ENCODE measurements around the gene TRA2B.

Gene TRA2B

DNA sequence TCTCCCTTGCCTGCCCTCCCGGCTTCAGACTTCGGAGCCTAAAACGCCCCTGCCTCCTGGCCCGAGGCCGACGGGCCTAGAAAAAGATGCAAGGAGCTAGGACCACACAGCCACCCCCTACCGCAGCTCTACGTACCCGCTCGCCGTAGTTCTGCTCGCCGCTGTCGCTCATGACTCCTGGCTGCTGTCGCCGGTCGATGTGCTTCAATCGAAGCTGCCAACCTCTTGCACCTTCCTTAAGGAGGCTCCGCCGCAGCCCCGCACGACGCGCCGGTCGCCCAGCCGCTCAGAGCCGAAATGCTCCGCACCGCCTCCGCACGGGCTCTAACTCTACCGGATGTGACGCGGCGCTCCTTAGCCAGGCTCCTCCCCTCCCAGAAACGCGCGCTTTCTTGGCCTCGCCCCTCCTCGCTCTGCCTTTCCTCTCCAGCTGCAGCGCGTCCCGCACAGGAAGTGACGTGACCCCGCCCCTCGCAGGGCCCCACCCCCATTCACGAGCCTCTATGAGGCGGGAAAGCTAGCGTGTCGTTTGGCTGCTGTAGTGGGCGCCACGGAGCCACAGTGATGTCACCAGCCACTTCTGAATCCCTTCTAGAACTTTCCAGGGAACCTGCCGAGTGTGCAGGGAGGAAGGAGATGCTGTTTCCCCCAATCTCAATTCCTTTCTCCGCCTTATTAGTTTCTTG, at the start of gene TRA2B:
TRA2B (minus strand) TSS at position 326 of the 686 bp plus-strand sequence; CDS start at position 172, 154 bp downstream.
- peak; percentile 99 for DNase-seq

DNA sequence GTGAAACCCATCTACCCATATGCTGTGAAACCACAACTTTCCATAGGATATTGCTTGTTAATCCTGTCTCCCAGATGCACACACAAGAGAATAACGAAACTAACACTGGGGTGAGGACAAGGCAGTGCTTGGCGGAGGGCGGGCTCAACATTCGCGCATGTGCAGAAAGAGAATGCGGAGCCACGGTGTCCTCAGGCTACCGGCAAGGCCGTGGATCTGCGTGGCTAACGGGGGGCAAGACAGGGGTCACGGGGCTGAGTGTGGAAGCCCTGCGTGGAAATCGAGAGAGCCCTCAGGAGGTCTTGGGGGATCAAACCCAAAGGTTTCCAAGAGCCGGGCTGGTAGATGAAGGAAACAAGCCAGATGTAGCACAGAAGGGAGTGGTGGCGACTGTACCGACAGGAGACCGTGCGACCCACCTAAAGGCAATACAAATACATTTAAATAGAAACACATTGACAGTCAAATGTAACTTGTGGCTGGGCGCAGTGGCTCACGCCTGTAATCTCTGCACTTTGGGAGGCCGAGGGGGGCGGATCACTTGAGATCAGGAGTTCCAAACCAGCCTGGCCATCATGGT, 48.5 kb upstream of the TRA2B start:
- peak in 1 of 2 donors; percentile 22 for DNase-seq

DNA sequence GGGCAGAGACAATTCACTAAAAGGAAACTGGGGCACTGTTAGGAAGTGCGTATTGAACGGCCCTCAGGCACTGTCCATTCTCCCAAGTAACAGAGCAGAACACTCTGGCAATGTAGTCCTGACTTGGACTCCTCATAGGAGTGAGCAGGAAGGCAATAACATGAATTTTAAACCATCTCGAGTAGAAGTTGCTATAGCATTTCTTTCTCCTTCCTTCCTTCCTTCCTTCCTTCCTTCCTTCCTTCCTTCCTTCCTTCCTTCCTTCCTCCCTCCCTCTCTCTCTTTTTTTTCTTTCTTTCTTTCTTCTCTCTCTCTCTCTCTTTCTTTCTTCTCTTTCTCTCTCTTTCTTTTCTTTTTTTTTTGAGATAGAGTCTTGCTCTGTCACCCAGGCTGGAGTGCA, 46.4 kb upstream of the TRA2B start:
- no peak for DNase-seq

DNA sequence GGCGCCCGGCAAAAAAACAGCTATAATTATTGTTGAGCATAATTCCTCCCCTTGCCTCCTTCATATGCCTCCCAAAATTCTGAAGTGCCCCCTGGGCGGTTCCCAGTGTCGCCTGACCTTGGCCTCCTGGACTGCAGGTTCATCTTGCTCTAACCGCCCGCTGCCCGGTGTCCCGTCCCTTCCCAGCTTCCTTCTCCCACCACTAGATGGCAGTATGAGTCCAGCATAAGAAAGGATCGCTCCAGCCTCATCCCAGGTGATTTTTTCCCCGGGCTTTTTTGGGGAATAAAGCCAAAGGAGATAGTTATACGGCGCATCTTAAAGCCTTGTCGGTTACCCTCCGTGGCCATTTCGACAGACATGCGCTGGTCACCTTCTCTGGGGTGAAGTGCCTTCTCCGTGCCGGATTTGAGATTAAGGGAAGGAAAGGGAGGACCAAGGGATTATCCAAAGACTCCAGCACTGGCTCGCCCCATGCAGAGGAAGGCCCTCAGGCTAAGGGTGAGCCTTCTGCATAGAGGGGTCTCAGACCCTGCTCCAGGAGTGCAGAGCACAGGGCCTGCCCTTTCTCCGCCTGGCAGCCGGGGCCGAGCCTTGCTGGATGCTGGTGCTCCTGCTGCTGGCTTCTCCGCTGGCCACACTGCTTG, 45.8 kb upstream of the TRA2B start:
- DNase-seq, result peak; percentile 50 to 65

DNA sequence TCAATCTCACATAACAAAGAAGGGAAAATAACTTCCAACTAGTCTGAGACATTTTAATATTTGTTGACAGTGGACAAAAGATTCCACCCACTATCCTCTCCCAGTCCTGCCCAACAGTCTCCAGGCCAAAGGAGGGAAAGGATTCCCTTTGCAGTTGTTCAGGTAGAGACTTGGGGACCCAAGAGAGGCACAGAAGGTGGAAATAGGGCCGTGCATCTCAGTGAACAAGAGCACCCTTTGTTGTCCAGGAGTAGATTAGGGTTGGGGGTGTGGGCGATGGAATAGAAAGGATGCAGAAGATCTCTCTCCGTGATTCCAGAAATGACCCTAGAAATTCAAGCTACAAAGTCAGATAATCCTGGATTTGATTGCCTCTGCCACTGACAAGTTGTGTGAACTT, 44.8 kb upstream of the TRA2B start:
- no peak for DNase-seq

DNA sequence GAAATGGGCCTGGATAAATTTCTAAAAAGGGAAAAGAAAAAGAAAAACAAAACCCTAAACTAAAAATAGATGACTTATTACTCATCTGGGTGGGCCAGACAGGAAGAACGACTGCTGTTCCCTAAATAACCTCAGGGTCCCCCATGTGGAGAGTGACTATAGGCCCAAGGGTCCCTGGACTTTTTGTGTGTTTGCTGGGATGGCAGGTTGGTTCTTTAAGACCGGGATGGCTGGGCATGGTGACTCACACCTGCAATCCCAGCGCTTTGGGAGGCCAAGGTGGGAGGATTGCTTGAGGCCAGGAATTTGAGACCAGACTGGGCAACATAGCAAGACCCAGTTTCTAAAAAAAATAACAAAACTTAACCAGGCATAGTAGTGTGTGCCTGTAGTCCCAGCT, 43.8 kb upstream of the TRA2B start:
- DNase-seq, result no peak

DNA sequence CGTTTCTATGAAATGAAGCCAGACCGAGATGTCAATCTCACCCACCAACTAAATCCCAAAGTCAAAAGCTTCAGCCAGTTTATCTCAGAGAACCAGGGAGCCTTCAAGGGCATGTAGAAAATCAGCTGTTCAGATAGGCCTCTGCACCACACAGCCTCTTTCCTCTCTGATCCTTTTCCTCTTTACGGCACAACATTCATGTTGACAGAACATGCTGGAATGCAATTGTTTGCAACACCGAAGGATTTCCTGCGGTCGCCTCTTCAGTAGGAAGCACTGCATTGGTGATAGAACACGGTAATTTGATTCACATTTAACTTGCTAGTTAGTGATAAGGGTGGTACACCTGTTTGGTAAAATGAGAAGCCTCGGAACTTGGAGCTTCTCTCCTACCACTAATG, 41.9 kb upstream of the TRA2B start:
- no peak for DNase-seq

DNA sequence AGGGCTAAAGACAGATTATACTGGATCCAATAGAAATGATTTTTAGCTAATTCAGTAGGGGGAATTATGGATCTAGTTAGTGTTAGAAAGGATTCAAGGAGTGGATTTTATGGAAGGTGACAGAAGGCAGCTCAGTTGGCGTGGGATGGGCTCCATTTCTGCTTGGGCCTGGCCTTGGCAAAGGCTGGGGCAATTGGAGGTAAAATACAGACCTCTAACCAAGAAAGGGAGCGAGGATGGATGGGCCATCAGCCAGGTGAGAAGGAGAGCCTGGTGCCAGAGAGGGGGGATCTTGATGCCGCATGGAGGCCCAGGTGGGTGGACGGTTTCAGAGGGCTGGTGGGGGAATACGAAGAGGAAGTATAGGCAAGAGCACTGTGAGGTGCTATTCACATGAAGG, 40.7 kb upstream of the TRA2B start:
- no peak for DNase-seq

DNA sequence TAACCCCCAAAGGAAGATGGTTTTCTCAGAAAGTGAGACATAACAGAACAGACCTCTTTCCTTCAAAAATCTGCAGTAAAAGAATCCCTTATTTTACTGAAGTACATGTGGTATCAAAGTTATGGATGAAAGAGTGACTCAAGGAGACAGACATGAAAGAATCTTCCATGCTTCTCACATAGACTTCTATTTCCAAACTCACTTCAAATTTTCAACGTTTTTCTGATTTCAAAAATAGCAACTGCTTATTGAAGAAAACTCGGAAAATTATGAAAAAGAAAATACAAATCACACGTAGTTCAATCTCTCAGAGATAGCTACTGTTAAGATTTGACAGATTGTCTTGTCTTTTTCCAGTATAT, 39.8 kb upstream of the TRA2B start:
- no peak for DNase-seq

DNA sequence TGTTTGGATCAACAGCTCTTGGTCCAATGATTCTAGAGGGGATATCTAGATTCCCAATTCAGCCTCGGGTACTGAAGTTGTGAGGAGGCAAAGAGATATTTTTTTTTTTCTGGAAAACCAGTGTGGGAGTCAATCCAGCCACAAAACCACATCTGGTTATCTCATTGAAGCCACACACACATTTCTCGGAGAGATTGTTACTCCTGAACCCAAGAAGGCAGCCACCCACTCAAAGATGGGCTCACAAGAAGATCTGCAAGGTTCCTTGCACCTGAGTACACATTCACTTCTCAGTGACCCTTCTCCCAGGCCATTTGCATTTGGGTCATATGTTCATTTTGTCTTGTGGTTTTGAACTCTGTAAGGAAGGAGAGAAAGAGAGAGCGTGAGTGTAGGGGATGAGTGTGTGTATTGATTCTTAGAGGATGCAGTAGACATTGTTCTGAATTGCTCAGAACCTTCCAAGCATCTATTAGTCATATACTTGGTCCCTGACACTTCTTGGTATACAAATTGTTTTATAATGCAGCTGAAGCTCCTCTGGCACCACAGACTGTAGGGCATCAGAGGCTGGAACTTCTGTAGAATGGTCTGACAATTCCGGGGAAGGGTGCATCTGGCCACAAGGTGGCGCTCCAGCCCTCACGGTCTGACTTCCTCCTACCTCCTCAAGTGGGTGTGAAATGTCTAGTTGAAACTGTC, 39.3 kb upstream of the TRA2B start:
- DNase-seq, result peak; percentile 75 to 77

DNA sequence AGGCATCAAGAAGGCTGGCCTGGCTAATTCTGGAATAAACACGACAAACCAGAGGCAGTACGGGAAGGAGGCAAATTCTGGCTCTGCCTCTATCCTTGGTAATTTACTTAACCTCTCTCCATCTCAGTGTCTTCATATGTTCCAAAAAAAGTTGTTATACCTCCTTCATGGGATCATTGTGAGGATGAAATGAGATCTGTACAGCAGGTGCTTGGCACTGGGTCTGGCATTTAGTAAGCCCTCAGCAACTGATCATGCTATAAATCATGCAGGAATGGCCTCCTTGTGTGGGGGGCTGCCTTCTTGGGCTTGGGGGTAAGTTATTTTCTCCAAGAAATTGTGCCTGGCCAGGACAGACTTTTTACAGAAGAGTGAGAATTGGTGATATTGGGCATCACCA, 38.3 kb upstream of the TRA2B start:
- DNase-seq, result no peak

DNA sequence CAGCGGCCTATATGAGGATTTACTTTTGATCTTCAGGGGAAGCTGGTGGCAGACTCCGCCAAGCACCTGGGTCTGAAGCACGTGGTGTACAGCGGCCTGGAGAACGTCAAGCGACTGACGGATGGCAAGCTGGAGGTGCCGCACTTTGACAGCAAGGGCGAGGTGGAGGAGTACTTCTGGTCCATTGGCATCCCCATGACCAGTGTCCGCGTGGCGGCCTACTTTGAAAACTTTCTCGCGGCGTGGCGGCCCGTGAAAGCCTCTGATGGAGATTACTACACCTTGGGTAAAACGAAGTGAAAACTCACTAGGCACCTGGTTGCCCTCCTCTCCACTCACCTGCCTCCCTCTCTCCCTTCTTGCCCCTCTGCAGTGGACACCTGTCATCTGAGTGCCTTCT, 33.8 kb upstream of the TRA2B start:
- DNase-seq, result no peak

DNA sequence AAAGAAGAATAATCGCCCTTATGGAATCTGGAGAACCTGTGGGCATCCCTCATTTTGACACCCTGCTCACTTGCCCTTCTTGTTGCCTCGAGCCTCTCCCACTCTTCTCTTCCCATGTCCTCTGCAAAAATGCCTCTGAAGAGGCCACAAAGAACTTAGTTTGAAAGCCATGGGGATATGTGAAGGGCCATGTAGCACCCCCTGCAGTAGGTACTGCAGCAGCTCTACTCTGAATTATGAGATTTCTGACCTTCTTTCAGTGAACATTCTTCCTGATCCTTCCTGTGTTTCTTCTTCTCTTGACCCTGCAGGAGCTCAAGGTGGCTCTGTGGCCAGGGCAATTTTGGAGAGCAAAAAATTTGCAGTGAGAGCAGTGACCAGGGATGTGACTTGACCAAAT, 30.4 kb upstream of the TRA2B start:
- no peak for DNase-seq

DNA sequence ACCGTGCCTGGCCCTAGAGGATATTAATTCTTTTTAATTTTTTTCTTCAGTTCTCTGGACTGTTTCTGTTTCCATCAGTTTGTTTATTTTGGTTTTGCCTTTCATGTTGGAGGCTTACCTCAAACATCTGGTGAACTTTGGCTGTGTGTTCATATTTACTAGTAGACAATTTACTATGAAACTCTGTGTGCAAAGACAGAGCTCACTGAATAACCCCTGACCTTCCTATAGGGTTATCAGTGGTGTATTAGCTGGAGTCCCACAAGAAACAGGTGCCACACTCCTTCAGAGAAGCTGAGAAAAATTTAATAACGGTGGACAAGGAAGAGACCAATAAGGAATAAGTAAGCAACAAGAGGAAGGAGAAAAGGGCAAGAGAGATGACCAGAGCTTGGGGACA, 28.8 kb upstream of the TRA2B start:
- DNase-seq, result no peak

DNA sequence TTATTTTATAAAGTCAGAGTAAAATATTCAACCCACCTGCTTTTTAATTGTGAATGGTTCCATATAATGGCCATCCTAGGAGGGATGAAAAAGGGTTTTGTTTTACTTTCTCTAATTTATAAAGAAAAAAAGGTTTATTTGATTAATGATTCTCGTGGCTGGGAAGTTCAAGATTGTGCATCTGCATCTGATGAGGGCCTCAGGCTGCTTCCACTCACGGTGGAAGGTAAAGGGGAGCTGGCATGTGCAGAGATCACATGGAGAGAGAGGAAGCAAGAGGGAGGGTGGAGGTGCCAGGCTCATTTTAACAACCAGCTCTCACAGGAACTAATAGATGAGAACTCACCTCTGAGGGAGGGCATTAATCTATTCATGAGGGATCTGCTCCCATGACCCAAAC, 27.7 kb upstream of the TRA2B start:
- no peak for DNase-seq

DNA sequence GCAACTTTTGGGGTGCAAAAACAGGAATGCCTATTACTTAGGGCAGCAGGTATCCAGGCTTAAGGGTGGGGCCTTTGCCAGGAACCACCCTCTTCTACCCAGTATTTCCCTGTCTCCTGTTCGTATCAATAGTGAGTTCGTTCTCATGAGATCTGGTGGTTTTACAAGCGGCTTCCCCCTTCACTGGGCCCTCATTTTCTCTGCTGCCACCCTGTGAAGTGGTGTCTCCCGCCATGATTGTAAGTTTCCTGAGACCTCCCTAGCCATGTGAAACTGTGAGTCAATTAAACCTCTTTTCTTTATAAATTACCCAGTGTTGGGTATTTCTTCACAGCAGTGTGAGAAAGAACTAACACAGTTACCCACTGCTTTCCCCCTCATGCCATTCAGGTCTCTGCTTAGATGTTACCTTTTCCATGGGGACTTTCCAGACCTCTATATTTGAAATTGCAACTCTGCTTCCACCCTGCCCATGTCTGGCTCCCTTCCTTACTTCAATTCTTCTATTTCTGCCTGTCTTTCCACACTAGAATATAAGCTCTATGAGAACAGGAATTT, 23.9 kb upstream of the TRA2B start:
- DNase-seq, result no peak

DNA sequence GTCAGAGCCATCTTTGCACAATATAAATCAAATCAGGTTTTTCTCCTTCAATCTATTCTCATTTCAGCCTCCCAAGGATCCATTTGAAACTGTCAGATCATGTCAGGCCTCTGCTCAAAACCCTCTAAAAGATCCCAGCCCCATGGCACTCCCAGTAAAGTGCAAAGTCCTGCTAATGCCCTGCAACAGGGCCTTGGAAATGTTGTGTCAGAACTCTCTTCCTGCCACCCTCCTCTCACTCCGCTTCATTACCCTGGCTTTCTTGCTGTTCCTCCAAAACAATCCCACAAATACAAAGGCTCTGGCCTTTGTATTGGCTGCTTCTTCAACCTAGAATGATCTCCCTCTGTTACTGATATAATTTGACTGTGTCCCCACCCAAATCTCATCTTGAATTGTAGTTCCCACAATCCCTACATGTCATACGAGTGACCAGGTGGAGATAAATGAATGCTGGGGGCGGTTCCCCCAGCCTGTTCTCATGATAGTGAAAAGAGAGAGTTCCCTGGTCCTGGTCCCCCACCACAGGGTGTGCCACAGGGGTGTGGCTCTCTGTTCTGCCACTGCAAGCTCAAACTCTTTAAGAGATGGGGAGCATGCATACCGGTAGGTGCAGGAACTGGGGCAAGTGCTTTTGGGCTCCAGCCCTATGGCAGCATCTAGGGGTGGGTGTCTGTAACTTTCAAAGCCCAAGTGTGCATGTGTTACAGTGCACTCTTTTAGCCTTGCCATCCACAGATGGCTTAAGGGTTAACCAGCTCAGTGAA, 22.9 kb upstream of the TRA2B start:
- no peak for DNase-seq

DNA sequence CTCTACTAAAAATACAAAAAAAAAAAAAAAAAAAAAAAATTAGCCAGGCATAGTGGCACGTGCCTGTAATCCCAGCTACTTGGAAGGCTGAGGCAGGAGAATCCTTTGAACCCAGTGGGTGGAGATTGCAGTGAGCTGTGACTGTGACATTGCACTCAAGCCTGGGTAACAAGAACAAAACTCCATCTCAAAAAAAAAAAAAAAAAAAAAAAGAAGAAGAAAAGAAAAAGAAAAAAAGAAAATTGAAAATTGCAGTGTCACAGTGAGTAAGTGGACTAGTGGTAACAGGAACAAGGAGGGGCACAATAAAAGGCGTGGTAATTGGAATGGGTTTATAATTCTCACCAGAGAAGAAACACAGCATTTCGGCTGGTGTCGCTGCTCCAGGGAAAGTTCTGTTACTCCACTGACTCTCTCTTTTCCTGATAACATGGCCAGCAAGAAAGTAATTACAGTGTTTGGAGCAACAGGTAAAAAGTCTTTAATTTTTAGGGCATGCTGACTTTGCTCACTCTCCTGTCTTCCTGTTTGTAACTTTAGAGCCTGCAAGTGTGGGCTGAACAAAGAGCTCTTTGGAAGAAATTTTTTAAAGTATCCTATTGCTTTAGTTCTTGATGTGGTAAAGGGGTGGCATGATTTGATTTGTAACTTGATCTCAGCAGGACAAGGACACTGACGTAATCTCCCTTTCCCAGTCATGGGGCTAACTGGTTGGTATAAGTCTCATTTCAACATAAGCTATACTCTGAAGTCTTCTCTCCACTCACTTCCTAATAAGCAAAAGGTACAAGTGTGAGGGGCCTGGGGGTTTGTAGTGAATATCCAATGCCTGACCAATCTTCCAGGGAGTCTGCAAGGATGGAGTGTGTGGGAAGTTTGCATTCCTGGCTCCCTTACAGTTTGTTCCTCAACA, 22.1 kb upstream of the TRA2B start:
- no peak for DNase-seq

DNA sequence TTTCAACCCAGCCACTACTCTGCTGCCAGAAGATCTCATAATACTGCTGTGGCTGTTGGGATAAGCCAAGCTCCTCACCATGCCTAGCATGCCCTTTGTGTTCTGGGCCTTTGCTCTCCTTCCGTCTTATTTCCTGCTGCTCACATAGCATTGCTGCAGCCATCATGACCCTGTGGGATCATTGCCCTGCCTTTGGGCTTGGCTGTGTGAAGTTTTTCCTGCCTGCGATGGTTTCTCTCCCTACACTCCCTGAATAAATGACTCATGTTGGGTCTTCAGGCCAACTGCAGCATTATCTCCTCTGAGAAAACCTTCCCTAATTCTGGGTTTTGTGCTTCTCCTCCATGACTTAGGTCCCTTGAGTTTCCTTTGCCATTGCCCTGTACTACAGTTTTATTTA, 20.8 kb upstream of the TRA2B start:
- no peak for DNase-seq

DNA sequence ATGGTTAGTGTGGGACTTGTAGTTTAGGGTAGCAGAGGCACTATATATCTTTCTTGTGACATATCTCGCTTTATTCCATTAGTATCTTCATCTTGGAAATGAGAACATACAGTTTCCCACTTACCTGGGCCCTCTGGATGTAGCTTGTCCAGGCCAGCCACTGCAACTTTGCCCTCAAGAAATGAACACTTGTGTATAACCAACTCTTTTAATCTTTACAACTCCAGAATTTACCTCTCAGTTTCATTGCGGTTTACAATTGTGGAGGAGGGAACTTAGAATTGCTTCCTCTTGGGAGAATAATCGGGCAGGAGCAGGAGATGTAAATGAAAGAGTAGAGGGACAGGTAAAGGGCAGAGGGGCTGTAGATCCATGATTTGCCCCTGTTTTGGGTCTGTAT, 18.4 kb upstream of the TRA2B start:
- no peak for DNase-seq

DNA sequence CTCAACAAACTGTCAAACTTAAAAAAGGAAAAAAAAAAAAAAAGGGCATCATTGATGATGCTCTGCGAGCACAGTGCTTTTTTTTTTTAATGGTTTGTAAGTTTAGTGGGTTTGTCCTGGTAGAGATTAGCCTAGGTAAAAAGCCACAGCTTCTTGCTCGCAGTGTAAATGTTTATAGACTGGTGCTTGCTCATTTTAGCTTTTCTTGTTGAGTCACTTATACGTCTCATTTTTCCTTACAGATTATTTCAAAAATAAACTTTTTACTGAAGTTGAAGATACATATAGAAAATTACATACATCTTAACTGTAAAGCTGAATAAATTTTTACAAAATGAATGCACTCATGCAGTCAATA, 16.5 kb upstream of the TRA2B start:
- no peak for DNase-seq

DNA sequence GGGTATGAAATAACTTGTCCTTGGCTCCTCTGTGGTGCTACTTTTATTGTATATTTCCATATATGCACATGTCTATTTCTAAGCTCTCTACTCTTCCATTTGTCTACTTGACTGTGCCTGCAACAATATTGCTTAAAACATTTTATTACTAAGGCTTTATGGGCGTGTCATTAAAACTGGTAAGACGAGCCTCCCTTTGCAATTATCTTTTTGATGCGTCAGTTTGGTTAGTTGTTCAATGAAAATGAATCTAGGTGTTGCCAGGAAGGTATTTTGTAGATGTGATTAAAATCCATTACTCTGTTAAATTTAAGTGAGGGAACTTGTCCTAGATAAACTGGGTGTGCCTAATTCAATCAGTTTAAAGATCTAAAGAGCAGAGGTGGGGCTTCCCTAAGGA, 12.9 kb upstream of the TRA2B start:
- no peak for DNase-seq
